H9 (cell line): ENCODE measurements around the gene FSHR. TPM values are rescaled to one million over a fixed set of nuclear protein-coding genes. Genes with fewer than 3 reads are reported as not detected.

Experiments used
- DNase-seq: peaks from one replicate; pipeline ENCODE4 v3.0.0-alpha.2; 2017
- H2AFZ ChIP-seq: one replicate; pipeline ENCODE4 v1.6.1; 2013; ENCODE audit warnings: mild to moderate bottlenecking, low read length, control low read depth, moderate library complexity
- H2AK5ac ChIP-seq: 2 replicates; pipeline ENCODE4 v1.6.1; 2013; ENCODE audit warnings: low read length, control low read depth, mixed read lengths; ENCODE audit not compliant: insufficient read length
- H2BK120ac ChIP-seq: one replicate; pipeline ENCODE4 v1.6.1; 2013; ENCODE audit warnings: low read depth, mild to moderate bottlenecking, low read length, control low read depth, inconsistent platforms; ENCODE audit not compliant: poor library complexity, severe bottlenecking
- H2BK12ac ChIP-seq: 2 replicates; pipeline ENCODE4 v1.6.1; 2013; ENCODE audit warnings: low read length, control low read depth, mixed read lengths, low read depth; ENCODE audit not compliant: insufficient read length
- H2BK15ac ChIP-seq: 2 replicates; pipeline ENCODE4 v1.6.1; 2013; ENCODE audit warnings: low read depth, low read length, control low read depth
- H2BK20ac ChIP-seq: one replicate; pipeline ENCODE4 v1.6.1; 2013; ENCODE audit warnings: low read depth, mild to moderate bottlenecking, low read length, control low read depth, inconsistent platforms; ENCODE audit not compliant: poor library complexity, severe bottlenecking
- H2BK5ac ChIP-seq: 2 replicates; pipeline ENCODE4 v1.6.1; 2013; ENCODE audit warnings: low read length, control low read depth, mixed read lengths; ENCODE audit not compliant: insufficient read length
- H3K14ac ChIP-seq: 2 replicates; pipeline ENCODE4 v1.6.1; 2013; ENCODE audit warnings: low read length, control low read depth; ENCODE audit not compliant: insufficient read depth
- H3K18ac ChIP-seq: 2 replicates; pipeline ENCODE4 v1.6.1; 2013; ENCODE audit warnings: low read depth, mild to moderate bottlenecking, mixed read lengths, low read length, control low read depth; ENCODE audit not compliant: insufficient read length
- H3K23ac ChIP-seq: 2 replicates; pipeline ENCODE4 v1.6.1; 2013; ENCODE audit warnings: low read length, control low read depth, mixed read lengths, low read depth; ENCODE audit not compliant: insufficient read length
- H3K23me2 ChIP-seq: 2 replicates; pipeline ENCODE4 v1.6.1; 2013; ENCODE audit warnings: low read depth, mild to moderate bottlenecking, mixed read lengths, low read length, control low read depth; ENCODE audit not compliant: insufficient read length, poor library complexity, severe bottlenecking
- H3K27ac ChIP-seq: 2 replicates; pipeline ENCODE4 v1.5.1; 2013; ENCODE audit warnings: low read length, control low read depth, mixed read lengths, low read depth; ENCODE audit not compliant: insufficient read length
- H3K27me3 ChIP-seq: 2 replicates; pipeline ENCODE4 v1.6.1; 2013; ENCODE audit warnings: low read length, control low read depth, inconsistent platforms; ENCODE audit not compliant: insufficient read depth
- H3K4ac ChIP-seq: 2 replicates; pipeline ENCODE4 v1.6.1; 2013; ENCODE audit warnings: low read depth, mild to moderate bottlenecking, control low read depth, inconsistent platforms, low read length, moderate library complexity
- H3K4me1 ChIP-seq: 2 replicates; pipeline ENCODE4 v1.6.1; 2013; ENCODE audit warnings: low read length, control low read depth, inconsistent platforms; ENCODE audit not compliant: insufficient read depth
- H3K4me2 ChIP-seq: 2 replicates; pipeline ENCODE4 v1.6.1; 2013; ENCODE audit warnings: low read length, control low read depth, mixed read lengths; ENCODE audit not compliant: insufficient read length, insufficient read depth
- H3K56ac ChIP-seq: 2 replicates; pipeline ENCODE4 v1.6.1; 2013; ENCODE audit warnings: low read depth, mild to moderate bottlenecking, mixed read lengths, low read length, control low read depth; ENCODE audit not compliant: insufficient read length
- H3K79me1 ChIP-seq: 2 replicates; pipeline ENCODE4 v1.6.1; 2013; ENCODE audit warnings: low read depth, mild to moderate bottlenecking, moderate library complexity, low read length, control low read depth, inconsistent platforms; ENCODE audit not compliant: insufficient read depth, poor library complexity, severe bottlenecking
- H3K79me2 ChIP-seq: 2 replicates; pipeline ENCODE4 v1.6.1; 2013; ENCODE audit warnings: low read length, control low read depth, inconsistent platforms; ENCODE audit not compliant: insufficient read depth
- H3K9ac ChIP-seq: 2 replicates; pipeline ENCODE4 v1.6.1; 2013; ENCODE audit warnings: low read length, control low read depth, mixed read lengths; ENCODE audit not compliant: insufficient read length; ENCODE audit errors: extremely low read depth
- H3K9me3 ChIP-seq: one replicate; pipeline ENCODE4 v1.6.1; 2013; ENCODE audit warnings: low read depth, low read length, inconsistent platforms; ENCODE audit not compliant: control insufficient read depth
- H3T11ph ChIP-seq: one replicate; pipeline ENCODE4 v1.6.1; 2013; ENCODE audit warnings: mild to moderate bottlenecking, low read length, control low read depth, inconsistent platforms
- H4K20me1 ChIP-seq: one replicate; pipeline ENCODE4 v1.6.1; 2013; ENCODE audit not compliant: control insufficient read depth, insufficient read length, insufficient read depth
- H4K5ac ChIP-seq: 2 replicates; pipeline ENCODE4 v1.6.1; 2013; ENCODE audit warnings: low read depth, mild to moderate bottlenecking, mixed read lengths, low read length, control low read depth; ENCODE audit not compliant: insufficient read length
- H4K8ac ChIP-seq: replicated peaks from 2 replicates; pipeline ENCODE4 v1.6.1; 2013; ENCODE audit warnings: low read length, control low read depth, mixed read lengths, low read depth; ENCODE audit not compliant: insufficient read length
- H4K91ac ChIP-seq: 2 replicates; pipeline ENCODE4 v1.6.1; 2013; ENCODE audit warnings: low read depth, mild to moderate bottlenecking, moderate library complexity, mixed read lengths, low read length, control low read depth; ENCODE audit not compliant: insufficient read length
- H3K27ac Mint-ChIP-seq, 3 experiments: 2 replicates in 2 of 3; 3 replicates in 1 of 3; pipeline ENCODE4 v1.8.0; 2020 to 2021; ENCODE audit warnings: mixed read lengths in 3 of 3, mild to moderate bottlenecking in 1 of 3, moderate library complexity in 1 of 3
- H3K27me3 Mint-ChIP-seq: 2 replicates; pipeline ENCODE4 v1.8.0; 2021; ENCODE audit warnings: low read depth, mild to moderate bottlenecking, moderate library complexity, mixed read lengths
- H3K36me3 Mint-ChIP-seq, 3 experiments: 2 replicates in 2 of 3; 3 replicates in 1 of 3; pipeline ENCODE4 v1.8.0; 2020 to 2021; ENCODE audit warnings: low read depth in 3 of 3, mixed read lengths in 3 of 3; ENCODE audit not compliant: insufficient read depth in 1 of 3
- H3K4me1 Mint-ChIP-seq, 2 experiments: 2 replicates each; pipeline ENCODE4 v1.8.0; 2020; ENCODE audit warnings: mixed read lengths in 2 of 2
- H3K4me3 Mint-ChIP-seq, 2 experiments: 2 replicates in 1 of 2; 3 replicates in 1 of 2; pipeline ENCODE4 v1.8.0; 2020 to 2021; ENCODE audit warnings: mild to moderate bottlenecking in 2 of 2, mixed read lengths in 2 of 2, moderate library complexity in 1 of 2
- H3K9me3 Mint-ChIP-seq, 2 experiments: 2 replicates in 1 of 2; 3 replicates in 1 of 2; pipeline ENCODE4 v1.8.0; 2020; ENCODE audit warnings: mild to moderate bottlenecking in 2 of 2, mixed read lengths in 2 of 2, moderate library complexity in 1 of 2
- CTCF ChIP-seq: fragments of 200-600 bp; sonication (generic); conservative IDR thresholded peaks from 3 replicates; pipeline ENCODE4 v1.8.0; 2021; ENCODE audit warnings: antibody characterized with exemption, mild to moderate bottlenecking
- WGBS: extraction: QIAGEN DNeasy Blood & Tissue Kit; methylation state at CpG from one replicate; pipeline ENCODE4 v1.1.7; 2013; ENCODE audit warnings: missing lambda C conversion rate, low lambda C conversion rate, mixed read lengths; ENCODE audit not compliant: insufficient read length; ENCODE audit errors: extremely low coverage; 5-methylcytosine and 5-hydroxymethylcytosine counted together
- total RNA-seq: library from RNA; stranded (reverse); gene quantifications from 2 replicates; pipeline ENCODE4 v1.2.1, GENCODE V29; 2021

Gene FSHR
- total RNA-seq, 1 experiment from 2014 or later, result not detected

GRCh38 chr2:49199266-49199665, 45.0 kb upstream of the FSHR start:
- Histone ChIP-seq H3K4me2 (no peak overlapping the region), H3K4me1 (no peaks in the 10 kb centered on the region), H2BK15ac (no peak overlapping the region), H2BK5ac (no peak overlapping the region), H4K91ac (no peak overlapping the region), H3K27ac (no peak overlapping the region), H3K23me2 (no peaks in the 10 kb centered on the region), H3K4ac (no peak overlapping the region), H2BK120ac (no peak overlapping the region), H3K23ac (no peak overlapping the region), H3K79me2 (no peaks in the 10 kb centered on the region), H2BK20ac (no peak overlapping the region), H3K27me3 (no peaks in the 10 kb centered on the region), H3K14ac (no peak overlapping the region), H3K18ac (no peak overlapping the region), H2AFZ (no peak overlapping the region), H3K56ac (no peak overlapping the region), H3T11ph (no peak overlapping the region), H3K9ac (no peak overlapping the region), H3K9me3 (no peaks in the 10 kb centered on the region), H4K8ac (no peak overlapping the region), H4K5ac (no peak overlapping the region), H3K79me1 (no peaks in the 10 kb centered on the region), H4K20me1 (no peaks in the 10 kb centered on the region), H2BK12ac (no peak overlapping the region), H2AK5ac (no peak overlapping the region)
- no CpG with 5 or more reads among the region's 2 CpGs for WGBS
- H3K4me1 Mint-ChIP-seq, result peaks cover 0 to 3% of the 10 kb centered on the region in 2 experiments; a peak in 1 of 4 replicates
- H3K4me3 Mint-ChIP-seq, result no peak overlapping the region
- H3K36me3 Mint-ChIP-seq, result no peaks in the 10 kb centered on the region
- DNase-seq, result no peak
- no peaks in the 10 kb centered on the region for H3K9me3 Mint-ChIP-seq
- H3K27me3 Mint-ChIP-seq, result no peaks in the 10 kb centered on the region; the same call in 1 of the 2 replicates
- H3K27ac Mint-ChIP-seq, result no peak overlapping the region
- no peak for TF ChIP-seq CTCF
